TTC549 (cell line): Measurements from ENCODE around the gene TPST1.
"Not testable (repeated sequence)": the region's sequence is repeated elsewhere in the genome, so short reads cannot be mapped to it uniquely, and the experiment has no call there.

Experiments used
- FAIRE-seq: peaks from 2 replicates; lab custom pipeline; 2012; peaks lifted over from hg19 to GRCh38; lab: Jason Lieb, UNC

The TPST1 gene

DNA sequence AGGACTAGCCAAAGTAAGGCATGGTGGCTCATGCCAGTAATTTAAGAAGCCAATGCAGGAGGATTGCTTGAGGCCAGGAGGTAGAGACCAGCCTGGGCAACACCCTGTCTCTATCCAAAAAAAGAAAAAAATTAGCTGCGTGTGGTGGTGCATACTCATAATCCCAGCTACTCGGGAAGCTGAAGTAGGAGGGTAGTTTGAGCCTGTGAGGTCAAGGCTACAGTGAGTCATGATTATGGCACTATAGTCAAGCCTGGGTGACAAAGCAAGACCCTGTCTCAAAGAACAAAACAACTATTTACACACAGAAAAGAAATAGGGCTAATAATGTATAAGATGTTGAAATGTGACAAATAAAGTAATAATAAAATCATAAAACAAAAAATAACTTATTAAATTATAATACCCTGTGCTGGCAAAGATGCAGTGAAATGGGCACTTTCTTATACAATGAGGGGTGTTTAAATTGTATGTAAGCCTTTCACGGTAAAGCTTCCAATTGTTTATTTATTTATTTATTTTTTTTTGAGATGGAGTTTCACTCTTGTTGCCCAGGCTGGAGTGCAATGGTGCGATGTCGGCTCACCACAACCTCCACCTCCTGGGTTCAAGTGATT lies 175.2 kb downstream of the TPST1 start:
- no peak for FAIRE-seq

DNA sequence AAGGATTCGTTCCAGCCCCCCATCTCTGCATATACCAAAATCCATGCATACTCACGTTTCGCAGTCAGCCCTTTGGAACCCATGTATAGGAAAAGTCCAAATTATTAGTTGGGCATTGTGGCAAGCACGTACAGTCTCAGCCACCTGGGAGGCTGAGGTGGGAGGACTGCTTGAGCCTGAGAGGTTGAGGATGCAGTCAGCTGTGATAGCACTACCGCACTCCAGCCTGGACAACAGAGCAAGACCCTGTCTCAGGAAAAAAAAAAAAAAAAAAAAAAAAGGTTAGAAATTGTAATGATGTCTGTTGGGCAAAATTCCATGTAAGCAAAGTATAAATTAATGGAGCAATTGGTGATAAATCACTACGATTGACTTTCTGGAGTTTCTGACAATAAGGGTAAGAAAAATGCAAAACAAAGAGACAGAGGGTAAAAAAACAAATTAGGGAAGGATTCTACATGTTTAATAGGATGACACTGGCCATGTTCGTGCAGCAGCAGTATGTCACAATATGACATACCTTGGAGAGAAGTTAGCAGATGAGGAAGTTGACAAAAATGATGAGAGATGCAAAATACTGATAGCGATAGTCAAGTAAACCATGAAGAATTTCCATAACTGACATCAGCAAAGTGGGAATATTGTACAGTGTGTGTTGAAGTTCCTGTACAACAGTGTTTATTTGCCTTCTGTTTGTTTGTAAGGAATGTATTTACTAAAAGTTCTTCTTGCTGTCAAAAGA lies 177.2 kb downstream of the TPST1 start:
- FAIRE-seq: not testable (repeated sequence)

DNA sequence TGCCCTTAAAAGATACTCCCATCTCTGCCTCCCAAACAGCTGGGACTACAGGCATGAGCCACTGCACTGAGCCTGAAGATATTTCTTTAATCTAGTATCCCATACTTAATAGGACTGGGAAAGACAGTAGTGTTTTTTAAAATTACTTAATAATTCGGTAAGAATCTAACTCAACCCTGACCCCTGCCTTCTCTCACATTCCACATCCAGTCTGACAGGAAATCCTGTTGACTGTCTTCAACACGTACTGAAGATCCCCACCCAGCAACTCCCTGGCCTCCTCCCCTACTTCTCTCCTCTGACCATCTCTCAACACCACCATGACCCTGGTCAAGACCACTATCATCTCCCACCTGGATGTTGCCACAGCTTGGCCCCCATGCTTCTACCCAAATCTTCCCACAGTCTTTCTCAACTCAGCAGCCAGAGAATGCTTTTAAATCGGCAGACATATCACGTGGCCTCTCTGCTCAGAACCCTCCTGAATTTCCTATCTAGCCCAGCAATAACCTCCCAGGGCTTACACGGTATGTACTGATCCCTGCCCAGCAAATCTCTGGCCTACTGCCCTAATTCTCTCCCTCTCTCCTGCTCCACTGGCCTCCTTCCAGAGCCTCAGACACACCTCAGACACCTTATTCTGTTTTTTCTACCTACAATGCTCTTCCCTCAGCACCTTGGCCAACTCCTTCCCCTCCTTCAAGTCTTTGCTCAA lies 180.2 kb downstream of the TPST1 start:
- not testable (repeated sequence) for FAIRE-seq

DNA sequence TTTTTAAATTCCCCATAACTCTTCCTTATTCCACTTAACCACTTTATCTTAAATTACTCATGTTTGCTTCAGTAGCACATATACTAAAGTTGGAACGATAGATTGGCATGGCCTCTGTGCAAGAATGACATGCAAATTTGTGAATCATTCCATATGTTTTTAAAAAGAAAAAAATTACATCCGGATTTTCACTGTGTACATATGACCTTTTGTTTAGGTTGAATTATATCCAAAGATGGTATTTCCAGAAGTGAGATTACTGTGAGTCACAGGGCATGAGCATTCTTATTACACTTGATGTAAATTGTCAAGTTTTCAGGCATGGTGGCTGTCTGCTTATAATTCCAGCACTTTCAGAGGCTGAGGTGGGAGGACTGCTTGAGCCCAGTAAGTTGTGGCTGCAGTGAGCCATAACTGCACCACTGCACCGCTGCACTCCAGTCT lies 190.0 kb downstream of the TPST1 start:
- not testable (repeated sequence) for FAIRE-seq

DNA sequence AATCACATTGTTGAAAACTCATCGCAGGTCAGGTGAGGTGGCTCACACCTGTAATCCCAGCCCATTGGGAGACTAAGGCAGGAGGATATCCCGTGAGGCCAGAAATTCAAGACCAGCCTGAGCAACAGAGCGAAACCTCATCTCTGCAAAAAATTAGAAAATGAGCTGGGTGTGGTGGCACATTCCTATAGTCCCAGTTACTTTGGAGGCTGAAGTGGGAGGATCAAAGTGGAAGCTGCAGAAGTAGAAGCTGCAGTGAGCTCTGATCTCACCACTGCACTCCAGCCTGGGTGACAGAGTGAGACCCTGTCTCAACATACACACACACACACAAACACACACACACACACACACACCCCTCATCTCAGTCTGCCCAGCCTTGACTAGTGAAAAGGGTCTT lies 190.9 kb downstream of the TPST1 start:
- not testable (repeated sequence) for FAIRE-seq

DNA sequence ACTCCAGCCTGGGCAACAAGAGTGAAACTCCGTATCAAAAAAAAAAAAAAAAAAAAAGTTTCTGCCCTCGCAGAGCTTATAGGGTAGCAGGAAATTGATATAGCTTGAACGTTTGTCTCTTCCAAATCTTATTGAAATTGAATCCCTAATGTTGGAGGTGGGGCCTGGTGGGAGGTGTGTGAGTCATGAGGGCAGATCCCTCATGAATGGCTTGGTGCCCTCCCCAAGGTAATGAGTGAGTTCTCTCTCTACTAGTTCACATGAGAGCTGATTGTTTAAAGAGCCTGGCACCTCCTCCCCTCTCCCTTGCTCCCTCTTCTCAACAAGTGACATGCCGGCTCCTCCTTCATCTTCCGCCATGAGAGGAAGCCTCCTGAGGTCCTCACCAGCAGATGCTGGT lies 193.7 kb downstream of the TPST1 start:
- FAIRE-seq: not testable (repeated sequence)

DNA sequence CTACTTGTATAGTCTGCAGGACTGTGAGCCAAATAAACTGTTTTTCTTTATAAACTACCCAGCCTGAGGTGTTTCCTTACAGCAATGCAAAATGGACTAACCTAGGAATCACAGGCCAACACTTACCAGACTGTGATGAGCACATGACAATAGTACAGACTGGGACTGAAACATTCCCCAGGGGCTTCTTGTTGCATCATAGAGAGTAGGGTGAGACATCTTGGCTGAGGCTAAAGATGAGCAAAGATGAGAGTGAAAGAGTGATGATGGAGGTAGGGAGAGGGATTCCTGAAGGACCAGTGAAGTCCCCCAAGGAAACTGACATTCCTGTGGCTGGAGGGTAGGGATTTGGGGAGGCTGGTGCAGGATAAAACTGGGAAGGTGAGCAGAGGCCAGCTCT lies 194.4 kb downstream of the TPST1 start:
- FAIRE-seq: no peak

DNA sequence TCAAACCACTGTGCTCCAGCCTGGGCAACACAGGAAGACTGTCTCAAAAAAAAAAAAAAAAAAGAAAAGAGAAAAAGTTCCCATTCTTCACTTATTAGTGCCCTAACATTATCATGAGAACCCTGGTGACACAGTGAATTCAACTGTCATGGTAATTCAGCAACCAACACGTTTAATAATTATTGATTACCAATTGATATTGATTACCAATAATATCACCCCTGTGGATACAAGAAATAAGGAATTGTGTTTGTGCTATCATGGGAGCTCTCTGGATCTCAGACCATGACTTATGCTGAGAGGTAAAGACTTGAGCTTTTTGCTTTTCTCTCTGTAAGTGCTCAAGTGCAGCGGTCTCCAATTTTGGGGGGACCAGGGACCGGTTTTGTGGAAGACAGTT lies 195.3 kb downstream of the TPST1 start:
- FAIRE-seq: no peak

DNA sequence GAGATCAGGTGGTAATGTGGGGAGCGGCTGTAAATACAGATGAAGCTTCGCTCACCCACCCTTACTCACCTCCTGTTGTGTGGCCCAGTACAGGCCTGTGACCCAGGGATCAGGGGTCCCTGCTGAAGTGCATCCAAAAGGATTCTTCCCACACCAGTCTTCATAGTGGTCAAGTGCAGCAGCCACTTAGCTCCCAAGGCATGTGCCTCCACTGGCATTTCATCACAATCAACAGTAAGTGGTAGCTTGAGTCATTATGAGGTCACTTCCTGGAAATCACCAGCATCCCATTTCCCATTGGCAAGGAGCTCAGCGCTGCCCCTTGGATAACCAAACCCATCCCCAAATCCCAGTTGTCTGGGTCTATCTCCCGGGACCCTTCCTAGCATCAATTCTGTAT lies 196.0 kb downstream of the TPST1 start:
- not testable (repeated sequence) for FAIRE-seq

DNA sequence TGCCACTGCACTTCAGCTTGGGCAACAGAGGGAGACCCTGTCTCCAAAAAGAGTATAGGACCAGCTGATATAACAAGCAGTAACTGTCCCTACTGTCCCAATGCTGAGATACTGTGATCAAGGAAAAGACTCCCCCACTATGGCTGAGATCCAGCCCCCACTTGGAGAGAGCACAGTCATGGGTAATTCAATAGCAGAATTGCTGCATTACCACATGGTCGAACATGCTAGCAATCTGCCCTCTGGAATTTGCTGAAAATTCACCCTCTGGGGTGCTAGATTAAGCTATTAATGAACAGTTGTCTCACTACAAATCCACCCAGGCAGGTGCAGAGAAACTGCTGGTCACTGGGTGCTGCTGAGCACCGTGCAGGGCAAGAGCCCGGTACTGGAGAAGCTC lies 196.8 kb downstream of the TPST1 start:
- FAIRE-seq: not testable (repeated sequence)

DNA sequence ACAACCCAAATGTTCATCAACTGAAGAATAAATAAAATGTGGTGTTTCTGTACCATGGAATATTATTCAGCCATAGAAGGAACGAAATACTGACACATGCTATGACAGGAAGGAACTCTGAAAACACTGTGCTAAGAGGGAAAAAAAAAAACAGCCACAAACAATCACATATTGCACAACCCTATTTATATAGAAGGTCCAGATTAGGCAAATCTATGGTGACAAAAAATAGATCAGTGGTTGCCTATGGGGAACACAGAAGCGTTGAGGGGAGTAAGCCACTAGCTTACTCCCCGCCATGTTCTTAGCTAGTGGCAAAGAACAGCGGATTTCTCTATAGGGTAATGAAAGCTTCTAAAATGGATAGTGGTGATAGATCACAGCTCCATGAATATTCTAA lies 198.4 kb downstream of the TPST1 start:
- FAIRE-seq: no peak

DNA sequence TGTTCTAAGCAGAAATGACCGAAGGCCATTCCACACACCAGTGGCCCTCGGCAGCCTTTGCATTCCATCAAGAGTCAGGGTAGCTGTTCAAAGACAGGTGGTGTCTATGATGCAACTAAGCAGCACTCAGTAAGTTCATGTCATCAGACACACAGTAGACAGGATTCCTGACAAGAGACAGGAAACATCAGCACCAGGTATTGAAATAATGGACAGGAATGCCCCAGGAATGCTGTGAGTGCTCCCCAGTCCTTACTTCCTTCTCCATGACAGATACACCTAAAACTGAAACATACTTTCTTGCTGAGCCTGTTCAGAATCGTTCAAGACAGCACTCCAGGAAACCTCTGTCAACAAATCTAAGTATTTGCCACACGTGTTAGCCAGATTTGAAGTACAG lies 204.4 kb downstream of the TPST1 start:
- FAIRE-seq: no peak
